AG10803 (cell line): ENCODE results near the gene USH1G.
"Not testable (repeated sequence)": the region's sequence is repeated elsewhere in the genome, so short reads cannot be mapped to it uniquely, and the experiment has no call there.

Experiments used
- DNase-seq: peaks from one replicate; pipeline ENCODE4 v3.0.0; 2010; ENCODE audit warnings: low read depth
- H3K4me3 ChIP-seq: 2 replicates; pipeline ENCODE4 v1.5.1; 2011; ENCODE audit warnings: mild to moderate bottlenecking, low read length, control low read depth
- TF ChIP-seq, protein P1 (sequence below): conservative IDR thresholded peaks from 2 replicates; pipeline ENCODE4 v1.5.1; 2011; ENCODE audit warnings: mild to moderate bottlenecking, low read length, control low read depth, inconsistent platforms

Gene USH1G

DNA sequence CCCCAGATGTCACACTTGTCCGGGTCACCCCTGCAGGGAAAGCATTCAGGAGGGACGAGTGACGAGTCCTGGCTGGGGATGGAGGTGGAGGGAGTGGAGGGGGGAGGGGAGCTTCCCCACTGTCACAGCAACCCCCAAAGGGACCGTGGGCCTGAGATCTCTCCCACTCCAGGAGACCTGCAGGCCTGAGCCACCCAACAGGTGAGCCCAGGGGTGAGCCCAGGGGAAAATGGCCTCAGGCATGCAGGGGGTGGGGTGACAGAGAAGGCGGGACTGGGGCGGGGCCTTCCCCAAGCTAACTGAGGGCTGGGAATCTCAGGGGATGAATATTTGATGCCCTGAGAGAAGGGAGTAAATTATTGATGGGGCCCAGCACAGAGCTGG is 2.4 kb downstream of the USH1G start:
- H3K4me3 ChIP-seq, result no peak overlapping the region
- DNase-seq, result no peak

DNA sequence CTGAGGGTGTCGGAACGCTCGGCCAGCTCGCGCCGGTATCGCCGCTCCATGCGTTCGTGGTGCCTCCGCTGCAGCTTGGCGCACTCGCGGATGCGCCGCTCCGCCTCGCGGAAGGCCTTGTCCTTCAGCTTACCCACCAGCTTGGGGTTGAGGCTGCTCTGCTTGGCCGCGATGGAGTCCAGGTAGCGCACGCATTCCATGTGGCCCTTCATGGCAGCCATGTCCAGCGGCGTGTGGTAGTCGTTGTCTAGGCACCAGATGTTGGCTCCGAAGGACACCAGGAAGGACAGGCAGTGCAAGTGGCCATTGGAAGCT is 2.8 kb downstream of the USH1G start:
- no peak for DNase-seq
- H3K4me3 ChIP-seq, result no peak overlapping the region
- TF ChIP-seq, protein P1, sequence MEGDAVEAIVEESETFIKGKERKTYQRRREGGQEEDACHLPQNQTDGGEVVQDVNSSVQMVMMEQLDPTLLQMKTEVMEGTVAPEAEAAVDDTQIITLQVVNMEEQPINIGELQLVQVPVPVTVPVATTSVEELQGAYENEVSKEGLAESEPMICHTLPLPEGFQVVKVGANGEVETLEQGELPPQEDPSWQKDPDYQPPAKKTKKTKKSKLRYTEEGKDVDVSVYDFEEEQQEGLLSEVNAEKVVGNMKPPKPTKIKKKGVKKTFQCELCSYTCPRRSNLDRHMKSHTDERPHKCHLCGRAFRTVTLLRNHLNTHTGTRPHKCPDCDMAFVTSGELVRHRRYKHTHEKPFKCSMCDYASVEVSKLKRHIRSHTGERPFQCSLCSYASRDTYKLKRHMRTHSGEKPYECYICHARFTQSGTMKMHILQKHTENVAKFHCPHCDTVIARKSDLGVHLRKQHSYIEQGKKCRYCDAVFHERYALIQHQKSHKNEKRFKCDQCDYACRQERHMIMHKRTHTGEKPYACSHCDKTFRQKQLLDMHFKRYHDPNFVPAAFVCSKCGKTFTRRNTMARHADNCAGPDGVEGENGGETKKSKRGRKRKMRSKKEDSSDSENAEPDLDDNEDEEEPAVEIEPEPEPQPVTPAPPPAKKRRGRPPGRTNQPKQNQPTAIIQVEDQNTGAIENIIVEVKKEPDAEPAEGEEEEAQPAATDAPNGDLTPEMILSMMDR, result no peak

More for the DNA sequence above, 2.4 kb downstream of the USH1G start:
- TF ChIP-seq, protein P1, result no peak

DNA sequence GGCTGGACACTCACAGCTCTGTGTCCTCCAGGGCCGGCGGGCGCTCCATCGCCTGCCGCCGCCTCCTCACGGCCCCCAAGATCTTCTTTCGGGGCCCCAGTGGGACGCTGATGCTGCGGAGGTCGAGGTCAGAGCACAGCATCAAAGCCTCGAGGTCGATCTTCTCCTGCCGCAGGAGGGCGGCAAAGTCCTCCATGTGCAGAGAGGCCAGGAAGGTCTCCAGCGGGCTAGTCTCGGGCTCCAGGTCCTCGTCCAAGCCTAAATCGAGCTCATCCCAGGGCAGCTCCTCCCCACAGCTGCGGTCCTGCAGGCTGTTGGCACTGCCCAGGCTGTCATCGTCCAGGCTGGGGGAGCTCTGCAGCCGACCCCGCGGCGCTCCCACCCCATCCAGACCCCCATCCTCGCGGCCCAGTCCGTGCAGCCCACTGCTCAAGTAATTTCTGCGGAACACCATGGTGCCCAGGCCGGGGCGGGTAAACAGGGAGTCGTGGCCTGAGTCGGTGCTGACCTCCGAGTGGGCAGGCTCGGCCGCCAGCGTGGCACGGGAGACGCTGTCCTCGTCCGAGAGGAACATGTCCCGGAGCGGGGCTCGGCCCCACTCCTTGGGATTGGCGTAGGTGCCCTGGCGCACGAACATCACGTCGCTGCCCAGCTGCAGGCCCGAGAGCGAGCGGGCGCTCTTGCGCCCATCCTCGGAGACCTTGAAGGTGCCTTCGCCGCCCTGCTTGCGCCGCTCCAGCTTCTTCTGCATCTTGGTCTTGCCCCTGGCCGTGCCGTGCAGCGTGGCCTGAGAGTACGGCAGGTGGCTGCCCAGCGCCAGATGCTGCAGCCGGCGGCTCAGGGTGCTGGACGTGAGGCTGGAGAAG is 3.4 kb downstream of the USH1G start:
- TF ChIP-seq, protein P1, result peak; percentile 40; the same call in 1 of the 2 replicates
- peak; percentile 12 for DNase-seq
- H3K4me3 ChIP-seq, result no peak overlapping the region

DNA sequence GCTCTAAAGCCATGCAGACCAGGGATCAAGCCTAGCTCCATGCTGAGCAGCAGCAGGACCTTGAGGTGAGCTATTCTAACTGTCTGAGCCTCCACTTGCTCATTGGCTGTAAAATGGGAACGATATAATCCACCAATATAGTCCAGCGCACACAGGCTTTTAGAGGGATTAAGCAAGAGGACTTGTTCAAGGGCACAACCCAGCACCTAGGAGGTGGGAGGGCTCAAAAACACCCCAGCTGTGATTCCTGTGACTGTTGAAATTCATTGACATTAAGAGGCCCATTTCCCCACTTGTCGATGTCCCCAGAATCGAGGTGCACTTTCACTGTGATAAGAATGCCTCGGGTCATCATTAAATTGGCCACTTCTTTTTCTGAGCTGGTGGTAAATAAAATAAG is 4.1 kb downstream of the USH1G start:
- TF ChIP-seq, protein P1, result no peak
- no peak for DNase-seq
- no peak overlapping the region for H3K4me3 ChIP-seq

DNA sequence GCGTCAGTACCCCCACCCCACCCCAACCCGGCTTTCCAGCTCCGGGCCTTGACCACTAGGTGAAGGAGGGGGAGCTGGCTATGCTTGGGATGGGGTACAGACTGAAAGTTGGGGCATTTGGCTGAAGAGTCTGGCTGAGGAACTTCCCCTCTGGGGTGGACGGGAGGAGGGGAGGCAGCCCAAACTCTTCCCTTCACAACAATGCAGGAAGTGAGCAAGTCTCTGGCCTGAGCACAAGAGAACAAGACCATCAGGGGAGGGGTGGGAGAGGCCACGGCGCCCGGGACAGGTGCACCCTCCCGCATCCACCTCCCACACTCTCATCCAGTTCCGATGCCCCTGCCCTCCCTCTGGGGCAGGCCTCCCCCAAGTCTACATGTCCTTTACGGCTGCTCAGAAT is 5.6 kb downstream of the USH1G start:
- TF ChIP-seq, protein P1, result no peak
- DNase-seq, result no peak
- no peak overlapping the region for H3K4me3 ChIP-seq

DNA sequence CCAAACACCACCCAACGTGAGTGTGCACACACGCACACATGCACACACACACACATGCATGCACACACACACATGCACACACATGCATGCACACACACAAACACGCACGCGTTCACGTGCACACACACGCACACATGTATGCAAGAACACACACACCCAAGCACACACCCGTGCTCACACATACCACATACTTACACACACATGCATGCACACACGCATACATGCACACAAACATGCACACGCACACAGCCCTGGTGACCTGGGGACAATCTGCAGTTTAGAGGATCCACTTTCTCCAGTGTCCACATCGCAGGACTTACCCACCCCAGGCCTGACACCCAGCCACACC is 6.2 kb downstream of the USH1G start:
- H3K4me3 ChIP-seq, result no peak overlapping the region
- no peak for DNase-seq
- TF ChIP-seq, protein P1, result no peak

DNA sequence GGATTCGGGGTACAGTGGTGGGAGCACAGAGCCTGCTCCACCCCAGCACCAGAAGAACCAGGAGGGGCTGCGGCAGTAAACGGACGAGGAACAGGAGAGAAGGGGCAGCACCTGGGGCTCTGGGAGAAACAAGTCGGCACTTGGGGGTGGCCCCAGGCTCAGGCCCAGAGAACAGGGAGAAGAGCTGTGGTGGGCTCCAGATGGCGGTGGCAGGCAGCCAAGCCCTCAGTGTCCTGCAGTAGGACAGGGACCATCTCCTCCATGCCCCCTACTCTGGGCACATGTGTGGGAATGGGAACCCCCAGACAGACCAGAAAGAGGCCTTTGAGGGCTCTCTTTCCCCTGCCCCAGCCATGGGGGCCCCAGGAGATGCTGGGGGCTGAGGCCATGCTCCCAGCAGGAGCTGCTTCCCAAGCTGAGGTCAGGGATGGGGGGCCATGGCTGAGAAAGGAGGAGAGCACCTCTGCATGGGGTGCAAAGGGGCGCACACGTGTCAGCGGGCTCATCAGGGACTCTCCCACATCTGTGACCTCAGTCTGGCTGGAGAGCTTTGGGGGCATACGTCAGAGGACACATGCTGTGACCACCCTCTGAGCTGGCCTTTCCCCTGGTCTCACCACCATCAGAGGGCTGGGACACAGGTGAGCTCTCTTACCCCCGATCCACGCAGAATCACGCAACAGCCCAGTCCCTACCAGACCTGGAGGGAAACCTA is 6.8 kb downstream of the USH1G start:
- DNase-seq, result no peak
- TF ChIP-seq, protein P1, result no peak
- no peak overlapping the region for H3K4me3 ChIP-seq

DNA sequence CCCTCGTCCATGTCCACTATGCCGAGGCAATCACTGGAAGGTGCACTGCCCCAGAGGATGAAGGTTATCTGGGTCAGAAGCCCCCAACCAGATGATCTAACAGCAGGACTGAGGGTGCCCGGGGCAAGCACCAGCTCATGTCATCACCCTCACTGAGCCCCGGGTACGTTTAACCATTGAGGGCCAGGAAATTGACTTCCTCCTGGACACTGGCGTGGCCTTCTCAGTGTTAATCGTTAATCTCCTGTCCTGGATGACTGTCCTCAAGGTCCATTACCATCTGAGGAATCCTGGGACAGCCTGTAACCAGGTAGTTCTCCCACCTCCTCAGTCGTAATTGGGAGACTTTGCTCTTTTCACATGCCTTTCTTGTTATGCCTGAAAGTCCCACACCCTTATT is 11.6 kb downstream of the USH1G start:
- DNase-seq, H3K4me3 ChIP-seq: not testable (repeated sequence)

DNA sequence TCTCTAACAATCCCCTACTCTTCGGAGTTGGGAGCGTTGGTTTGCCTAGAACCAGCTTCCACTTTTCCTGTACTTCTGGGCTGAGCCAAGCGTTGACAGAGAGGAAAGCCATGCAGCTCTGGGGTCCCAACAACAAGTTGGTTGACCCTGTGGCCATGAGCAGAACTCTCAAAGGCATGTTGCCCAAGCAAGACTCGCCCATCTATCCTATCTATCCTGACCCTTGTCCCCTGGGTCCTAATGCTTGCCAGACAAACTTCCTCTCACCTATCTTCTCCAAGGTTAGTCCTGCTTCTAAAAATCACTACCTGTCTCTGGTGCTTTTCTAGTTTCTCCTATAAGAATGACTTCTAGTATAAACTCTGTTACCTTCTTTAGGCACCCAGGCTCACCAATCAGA is 14.0 kb downstream of the USH1G start:
- H3K4me3 ChIP-seq, DNase-seq: not testable (repeated sequence)
